NCI-H2107 (cell line): ENCODE results near the gene GNA12.
"Not testable (repeated sequence)": the region's sequence is repeated elsewhere in the genome, so short reads cannot be mapped to it uniquely, and the experiment has no call there.

Experiments used
- DNase-seq: peaks from one replicate; lab custom pipeline; 2025; lab: John Stamatoyannopoulos, UW

GNA12 gene

GRCh38 chr7:2727206-2727605, 116.9 kb downstream of the GNA12 start:
- not testable (repeated sequence) for DNase-seq

GRCh38 chr7:2726316-2727018, 117.6 kb downstream of the GNA12 start:
- DNase-seq: no peak

- DNase-seq: no peak
Observed at GRCh38 chr7:2725178-2726105, 118.7 kb downstream of the GNA12 start.

- DNase-seq: no peak
Observed at GRCh38 chr7:2724453-2725177, 119.5 kb downstream of the GNA12 start.

- not testable (repeated sequence) for DNase-seq
Observed at GRCh38 chr7:2724036-2724435, 120.1 kb downstream of the GNA12 start.

- no peak for DNase-seq
Observed at GRCh38 chr7:2723138-2723850, 120.8 kb downstream of the GNA12 start.

- no peak for DNase-seq
Observed at GRCh38 chr7:2722591-2722990, 121.5 kb downstream of the GNA12 start.

- DNase-seq: no peak
Observed at GRCh38 chr7:2721842-2722241, 122.3 kb downstream of the GNA12 start.

GRCh38 chr7:2720024-2720423, 124.1 kb downstream of the GNA12 start:
- no peak for DNase-seq

- DNase-seq: no peak
Observed at GRCh38 chr7:2719007-2719406, 125.1 kb downstream of the GNA12 start.

- no peak for DNase-seq
Observed at GRCh38 chr7:2718296-2718965, 125.7 kb downstream of the GNA12 start.

- no peak for DNase-seq
Observed at GRCh38 chr7:2717293-2718261, 126.5 kb downstream of the GNA12 start.

GRCh38 chr7:2716906-2717292, 127.2 kb downstream of the GNA12 start:
- no peak for DNase-seq

GRCh38 chr7:2716488-2716887, 127.6 kb downstream of the GNA12 start:
- no peak for DNase-seq

- DNase-seq: no peak
Observed at GRCh38 chr7:2715341-2716231, 128.5 kb downstream of the GNA12 start.

GRCh38 chr7:2714636-2715035, 129.5 kb downstream of the GNA12 start:
- no peak for DNase-seq

- DNase-seq: no peak
Observed at GRCh38 chr7:2713978-2714377, 130.1 kb downstream of the GNA12 start.

- DNase-seq: no peak
Observed at GRCh38 chr7:2713370-2713769, 130.7 kb downstream of the GNA12 start.
